ENCODE data around the gene PIGZ. TPM values are rescaled to one million over a fixed set of nuclear protein-coding genes. Genes with fewer than 3 reads are reported as not detected.

PIGZ gene
- total and polyA plus RNA-seq, 4 donors = 0.99 to 2.4 (median 1.6) TPM

DNA sequence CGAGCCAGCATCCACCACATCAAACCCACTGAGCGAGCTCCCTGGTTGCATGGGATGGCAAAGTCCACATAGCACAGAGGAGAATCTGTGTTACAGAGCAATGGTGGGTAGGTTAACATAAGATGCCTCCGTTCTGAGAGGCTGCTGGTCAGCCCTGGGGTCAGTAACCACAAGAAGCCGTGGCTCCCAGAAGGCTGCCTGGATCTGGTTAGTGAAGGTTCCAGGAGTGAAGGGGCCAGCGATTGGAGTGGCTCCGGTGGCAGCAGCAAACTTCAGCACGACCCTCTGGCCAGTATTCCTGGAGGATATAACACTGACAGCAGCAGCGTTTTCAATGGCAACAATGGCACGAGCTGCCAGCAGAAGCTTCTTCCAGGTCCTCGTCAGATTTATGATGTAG is 18.4 kb upstream of the PIGZ start:
- WGBS = 92% methylated on average over 10 of the region's 10 CpGs

DNA sequence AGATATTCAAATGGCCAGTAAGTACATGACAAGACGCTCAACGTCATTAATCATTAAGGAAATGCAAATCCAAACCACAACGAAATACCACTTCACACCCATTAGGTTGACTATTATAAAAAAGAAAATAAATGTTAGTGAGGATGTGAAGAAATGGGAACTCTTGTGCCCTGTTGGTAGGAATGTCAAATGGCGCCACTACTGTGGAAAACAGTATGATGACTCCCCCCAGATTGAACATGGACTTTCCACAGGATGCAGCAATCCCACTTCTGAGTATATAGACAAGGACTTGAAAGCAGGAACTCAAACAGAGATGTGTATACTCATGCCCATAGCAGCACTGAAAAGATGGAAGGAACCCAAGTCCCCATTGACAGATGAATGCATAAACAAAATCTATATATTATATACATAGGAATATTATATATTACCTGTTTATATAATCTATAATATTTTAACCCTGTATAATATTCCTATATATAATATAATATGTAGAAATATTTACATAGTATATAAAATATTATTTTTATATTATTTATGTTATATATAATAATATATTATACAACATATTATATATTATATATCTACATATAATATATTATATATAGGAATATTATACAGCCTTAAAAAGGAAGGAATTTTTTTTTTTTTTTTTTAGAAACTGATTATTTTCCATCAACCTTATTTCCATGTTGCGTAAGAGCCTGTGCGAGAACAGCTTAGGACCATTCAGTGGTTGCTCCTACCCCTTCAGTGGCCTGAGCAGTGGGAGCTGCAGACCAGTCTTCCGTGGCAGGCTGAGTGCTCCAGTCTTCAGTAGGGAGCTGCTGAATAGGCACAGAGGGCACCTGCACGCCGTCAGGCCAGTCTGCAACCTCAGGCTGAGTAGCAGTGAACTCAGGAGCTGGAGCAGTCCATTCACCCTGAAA is 17.6 kb upstream of the PIGZ start:
- no peak for DNase-seq (ENCODE audit: low spot score)
- Histone ChIP-seq H3K27ac (ENCODE audit: low read depth in 1 of 2, low read length in 2 of 2) (no peak overlapping the region), H3K4me3 (ENCODE audit: low read depth in 1 of 3, low read length in 3 of 3) (no peak overlapping the region), H3K27me3 (ENCODE audit: control insufficient read depth in 4 of 4, insufficient read depth in 4 of 4, low read length in 3 of 4) (no peaks in the 10 kb centered on the region), H3K36me3 (ENCODE audit: control insufficient read depth in 4 of 4, insufficient read depth in 3 of 4, low read depth in 1 of 4, low read length in 3 of 4) (no peaks in the 10 kb centered on the region), H3K9ac (ENCODE audit: low read depth in 1 of 2, low read length in 2 of 2) (no peak overlapping the region), H3K4me1 (ENCODE audit: control insufficient read depth in 4 of 4, insufficient read depth in 4 of 4, low read length in 3 of 4) (no peaks in the 10 kb centered on the region), H3K9me3 (ENCODE audit: control insufficient read depth in 4 of 4, low read length in 3 of 4) (peaks cover 0 to 3% (median 0%) of the 10 kb centered on the region in 4 donors)
- WGBS = 94% methylated on average over 9 of the region's 9 CpGs
- no peak for TF ChIP-seq HNF4G (IDR thresholded peaks at IDR 0.05)
- TF ChIP-seq, protein P1, sequence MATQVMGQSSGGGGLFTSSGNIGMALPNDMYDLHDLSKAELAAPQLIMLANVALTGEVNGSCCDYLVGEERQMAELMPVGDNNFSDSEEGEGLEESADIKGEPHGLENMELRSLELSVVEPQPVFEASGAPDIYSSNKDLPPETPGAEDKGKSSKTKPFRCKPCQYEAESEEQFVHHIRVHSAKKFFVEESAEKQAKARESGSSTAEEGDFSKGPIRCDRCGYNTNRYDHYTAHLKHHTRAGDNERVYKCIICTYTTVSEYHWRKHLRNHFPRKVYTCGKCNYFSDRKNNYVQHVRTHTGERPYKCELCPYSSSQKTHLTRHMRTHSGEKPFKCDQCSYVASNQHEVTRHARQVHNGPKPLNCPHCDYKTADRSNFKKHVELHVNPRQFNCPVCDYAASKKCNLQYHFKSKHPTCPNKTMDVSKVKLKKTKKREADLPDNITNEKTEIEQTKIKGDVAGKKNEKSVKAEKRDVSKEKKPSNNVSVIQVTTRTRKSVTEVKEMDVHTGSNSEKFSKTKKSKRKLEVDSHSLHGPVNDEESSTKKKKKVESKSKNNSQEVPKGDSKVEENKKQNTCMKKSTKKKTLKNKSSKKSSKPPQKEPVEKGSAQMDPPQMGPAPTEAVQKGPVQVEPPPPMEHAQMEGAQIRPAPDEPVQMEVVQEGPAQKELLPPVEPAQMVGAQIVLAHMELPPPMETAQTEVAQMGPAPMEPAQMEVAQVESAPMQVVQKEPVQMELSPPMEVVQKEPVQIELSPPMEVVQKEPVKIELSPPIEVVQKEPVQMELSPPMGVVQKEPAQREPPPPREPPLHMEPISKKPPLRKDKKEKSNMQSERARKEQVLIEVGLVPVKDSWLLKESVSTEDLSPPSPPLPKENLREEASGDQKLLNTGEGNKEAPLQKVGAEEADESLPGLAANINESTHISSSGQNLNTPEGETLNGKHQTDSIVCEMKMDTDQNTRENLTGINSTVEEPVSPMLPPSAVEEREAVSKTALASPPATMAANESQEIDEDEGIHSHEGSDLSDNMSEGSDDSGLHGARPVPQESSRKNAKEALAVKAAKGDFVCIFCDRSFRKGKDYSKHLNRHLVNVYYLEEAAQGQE (IDR thresholded peaks at IDR 0.05) = no peak
- no peak for TF ChIP-seq JUND (IDR thresholded peaks at IDR 0.05)
- TF ChIP-seq SP1 (IDR thresholded peaks at IDR 0.05) = no peak
- no peak for TF ChIP-seq RAD21 (IDR thresholded peaks at IDR 0.05)
- no peak for TF ChIP-seq GABPA (IDR thresholded peaks at IDR 0.05 in 1 of 2, conservative IDR thresholded peaks at IDR 0.05 in 1 of 2)
- TF ChIP-seq RXRA (IDR thresholded peaks at IDR 0.05) = no peak
- TF ChIP-seq TAF1 (conservative IDR thresholded peaks at IDR 0.05) = no peak

More for the DNA sequence above, 18.4 kb upstream of the PIGZ start:
- Histone ChIP-seq H3K4me3 (ENCODE audit: low read depth in 1 of 3, low read length in 3 of 3) (no peak overlapping the region), H3K27me3 (ENCODE audit: control insufficient read depth in 4 of 4, insufficient read depth in 4 of 4, low read length in 3 of 4) (no peaks in the 10 kb centered on the region), H3K27ac (ENCODE audit: low read depth in 1 of 2, low read length in 2 of 2) (no peak overlapping the region), H3K4me1 (ENCODE audit: control insufficient read depth in 4 of 4, insufficient read depth in 4 of 4, low read length in 3 of 4) (no peaks in the 10 kb centered on the region), H3K9ac (ENCODE audit: low read depth in 1 of 2, low read length in 2 of 2) (no peak overlapping the region), H3K36me3 (ENCODE audit: control insufficient read depth in 4 of 4, insufficient read depth in 3 of 4, low read depth in 1 of 4, low read length in 3 of 4) (no peaks in the 10 kb centered on the region), H3K9me3 (ENCODE audit: control insufficient read depth in 4 of 4, low read length in 3 of 4) (peaks cover 0 to 3% (median 0%) of the 10 kb centered on the region in 4 donors)
- no peak for DNase-seq (ENCODE audit: low spot score)
- TF ChIP-seq TAF1 (conservative IDR thresholded peaks at IDR 0.05) (no peak), HNF4A (conservative IDR thresholded peaks at IDR 0.05) (no peak), NR2F2 (IDR thresholded peaks at IDR 0.05) (no peak), FOXA2 (IDR thresholded peaks at IDR 0.05) (no peak), FOXA1 (IDR thresholded peaks at IDR 0.05) (no peak), HNF4G (IDR thresholded peaks at IDR 0.05) (no peak), RAD21 (IDR thresholded peaks at IDR 0.05) (no peak)
- TF ChIP-seq, protein P2, sequence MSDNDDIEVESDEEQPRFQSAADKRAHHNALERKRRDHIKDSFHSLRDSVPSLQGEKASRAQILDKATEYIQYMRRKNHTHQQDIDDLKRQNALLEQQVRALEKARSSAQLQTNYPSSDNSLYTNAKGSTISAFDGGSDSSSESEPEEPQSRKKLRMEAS (IDR thresholded peaks at IDR 0.05) = no peak
- TF ChIP-seq, protein P3, sequence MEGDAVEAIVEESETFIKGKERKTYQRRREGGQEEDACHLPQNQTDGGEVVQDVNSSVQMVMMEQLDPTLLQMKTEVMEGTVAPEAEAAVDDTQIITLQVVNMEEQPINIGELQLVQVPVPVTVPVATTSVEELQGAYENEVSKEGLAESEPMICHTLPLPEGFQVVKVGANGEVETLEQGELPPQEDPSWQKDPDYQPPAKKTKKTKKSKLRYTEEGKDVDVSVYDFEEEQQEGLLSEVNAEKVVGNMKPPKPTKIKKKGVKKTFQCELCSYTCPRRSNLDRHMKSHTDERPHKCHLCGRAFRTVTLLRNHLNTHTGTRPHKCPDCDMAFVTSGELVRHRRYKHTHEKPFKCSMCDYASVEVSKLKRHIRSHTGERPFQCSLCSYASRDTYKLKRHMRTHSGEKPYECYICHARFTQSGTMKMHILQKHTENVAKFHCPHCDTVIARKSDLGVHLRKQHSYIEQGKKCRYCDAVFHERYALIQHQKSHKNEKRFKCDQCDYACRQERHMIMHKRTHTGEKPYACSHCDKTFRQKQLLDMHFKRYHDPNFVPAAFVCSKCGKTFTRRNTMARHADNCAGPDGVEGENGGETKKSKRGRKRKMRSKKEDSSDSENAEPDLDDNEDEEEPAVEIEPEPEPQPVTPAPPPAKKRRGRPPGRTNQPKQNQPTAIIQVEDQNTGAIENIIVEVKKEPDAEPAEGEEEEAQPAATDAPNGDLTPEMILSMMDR (IDR thresholded peaks at IDR 0.05; ENCODE audit: low read depth, low read length, missing input control) = no peak
- TF ChIP-seq, protein P4, sequence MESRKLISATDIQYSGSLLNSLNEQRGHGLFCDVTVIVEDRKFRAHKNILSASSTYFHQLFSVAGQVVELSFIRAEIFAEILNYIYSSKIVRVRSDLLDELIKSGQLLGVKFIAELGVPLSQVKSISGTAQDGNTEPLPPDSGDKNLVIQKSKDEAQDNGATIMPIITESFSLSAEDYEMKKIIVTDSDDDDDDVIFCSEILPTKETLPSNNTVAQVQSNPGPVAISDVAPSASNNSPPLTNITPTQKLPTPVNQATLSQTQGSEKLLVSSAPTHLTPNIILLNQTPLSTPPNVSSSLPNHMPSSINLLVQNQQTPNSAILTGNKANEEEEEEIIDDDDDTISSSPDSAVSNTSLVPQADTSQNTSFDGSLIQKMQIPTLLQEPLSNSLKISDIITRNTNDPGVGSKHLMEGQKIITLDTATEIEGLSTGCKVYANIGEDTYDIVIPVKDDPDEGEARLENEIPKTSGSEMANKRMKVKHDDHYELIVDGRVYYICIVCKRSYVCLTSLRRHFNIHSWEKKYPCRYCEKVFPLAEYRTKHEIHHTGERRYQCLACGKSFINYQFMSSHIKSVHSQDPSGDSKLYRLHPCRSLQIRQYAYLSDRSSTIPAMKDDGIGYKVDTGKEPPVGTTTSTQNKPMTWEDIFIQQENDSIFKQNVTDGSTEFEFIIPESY (IDR thresholded peaks at IDR 0.05) = no peak
- TF ChIP-seq, protein P1 (IDR thresholded peaks at IDR 0.05) = no peak
